Mesenchymal stem cell (in vitro differentiated cells and primary cell): Measurements from ENCODE around the gene TRIM69.

Source experiments
- DNase-seq: peaks from one replicate; pipeline ENCODE4 v3.0.0-alpha.2; 2013
- H2AFZ ChIP-seq: one replicate; pipeline ENCODE4 v1.6.1; 2013; ENCODE audit warnings: low read depth, mild to moderate bottlenecking, control low read depth, inconsistent platforms, low read length, moderate library complexity
- H2AK5ac ChIP-seq: 2 replicates; pipeline ENCODE4 v1.6.1; 2013; ENCODE audit warnings: low read length, moderate library complexity, mild to moderate bottlenecking, inconsistent platforms; ENCODE audit not compliant: severe bottlenecking
- H2BK120ac ChIP-seq: one replicate; pipeline ENCODE4 v1.6.1; 2013; ENCODE audit warnings: low read depth, mild to moderate bottlenecking, inconsistent platforms, low read length, moderate library complexity
- H2BK12ac ChIP-seq, 2 experiments: one replicate each; pipeline ENCODE4 v1.6.1; 2013; ENCODE audit warnings: inconsistent platforms in 2 of 2, low read length in 2 of 2, mild to moderate bottlenecking in 2 of 2, moderate library complexity in 2 of 2, control low read depth in 1 of 2
- H2BK15ac ChIP-seq: one replicate; pipeline ENCODE4 v1.6.1; 2013; ENCODE audit warnings: mild to moderate bottlenecking, low read depth, inconsistent platforms; ENCODE audit not compliant: poor library complexity, severe bottlenecking
- H2BK5ac ChIP-seq: 2 replicates; pipeline ENCODE4 v1.6.1; 2013; ENCODE audit warnings: low read depth, mild to moderate bottlenecking, low read length, control low read depth, inconsistent platforms; ENCODE audit not compliant: poor library complexity, severe bottlenecking
- H3K14ac ChIP-seq, 2 experiments: one replicate each; pipeline ENCODE4 v1.6.1; 2013; ENCODE audit warnings: inconsistent platforms in 2 of 2, low read length in 2 of 2, control low read depth in 1 of 2, mild to moderate bottlenecking in 1 of 2, moderate library complexity in 1 of 2
- H3K18ac ChIP-seq, 2 experiments: one replicate each; pipeline ENCODE4 v1.6.1; 2013; ENCODE audit warnings: inconsistent platforms in 2 of 2, low read length in 2 of 2, control low read depth in 1 of 2, low read depth in 1 of 2, mild to moderate bottlenecking in 1 of 2
- H3K23ac ChIP-seq, 2 experiments: one replicate each; pipeline ENCODE4 v1.6.1; 2013; ENCODE audit warnings: inconsistent platforms in 2 of 2, low read length in 2 of 2, mild to moderate bottlenecking in 2 of 2, moderate library complexity in 2 of 2, control low read depth in 1 of 2
- H3K27ac ChIP-seq: 2 replicates; pipeline ENCODE4 v1.5.1; 2013; ENCODE audit warnings: mild to moderate bottlenecking, moderate library complexity, low read length, control low read depth, inconsistent platforms; ENCODE audit not compliant: poor library complexity, severe bottlenecking
- H3K27me3 ChIP-seq, 2 experiments: 2 replicates each; pipeline versions ENCODE4 v1.6.1 to v1.7.0; 2013; ENCODE audit warnings: low read length in 2 of 2, mild to moderate bottlenecking in 2 of 2, moderate library complexity in 2 of 2, control low read depth in 1 of 2, inconsistent platforms in 1 of 2; ENCODE audit not compliant: control insufficient read depth in 1 of 2, insufficient read depth in 1 of 2
- H3K36me3 ChIP-seq, 2 experiments: 2 replicates each; pipeline versions ENCODE4 v1.6.1 to v1.7.0; 2013; ENCODE audit warnings: low read length in 2 of 2, control low read depth in 1 of 2, inconsistent platforms in 1 of 2, low read depth in 1 of 2, mild to moderate bottlenecking in 1 of 2; ENCODE audit not compliant: insufficient read depth in 2 of 2, control insufficient read depth in 1 of 2
- H3K4ac ChIP-seq, 2 experiments: one replicate each; pipeline ENCODE4 v1.6.1; 2013; ENCODE audit warnings: inconsistent platforms in 2 of 2, low read length in 2 of 2, mild to moderate bottlenecking in 2 of 2, moderate library complexity in 2 of 2, control low read depth in 1 of 2, low read depth in 1 of 2
- H3K4me1 ChIP-seq: 2 replicates; pipeline ENCODE4 v1.6.1; 2013; ENCODE audit warnings: low read depth, low read length, control low read depth; ENCODE audit not compliant: control insufficient read depth, insufficient read depth
- H3K4me2 ChIP-seq: 2 replicates; pipeline ENCODE4 v1.6.1; 2013; ENCODE audit warnings: low read length, mild to moderate bottlenecking, inconsistent platforms; ENCODE audit not compliant: poor library complexity, severe bottlenecking
- H3K4me3 ChIP-seq, 2 experiments: 2 replicates each; pipeline versions ENCODE4 v1.5.1 to v1.7.0; 2013; ENCODE audit warnings: low read length in 2 of 2, mild to moderate bottlenecking in 2 of 2, control low read depth in 1 of 2, low read depth in 1 of 2; ENCODE audit not compliant: insufficient read depth in 1 of 2
- H3K79me1 ChIP-seq: replicated peaks from 2 replicates; pipeline ENCODE4 v1.6.1; 2013; ENCODE audit warnings: mild to moderate bottlenecking, control low read depth, low read length, inconsistent platforms; ENCODE audit not compliant: poor library complexity, severe bottlenecking
- H3K9ac ChIP-seq: 2 replicates; pipeline ENCODE4 v1.7.0; 2013; ENCODE audit warnings: mild to moderate bottlenecking, low read length, moderate library complexity
- H3K9me3 ChIP-seq: 2 replicates; pipeline ENCODE4 v1.7.0; 2013; ENCODE audit warnings: mild to moderate bottlenecking, low read length; ENCODE audit not compliant: control insufficient read depth
- H4K8ac ChIP-seq: one replicate; pipeline ENCODE4 v1.6.1; 2013; ENCODE audit warnings: inconsistent platforms, mild to moderate bottlenecking, low read length, moderate library complexity
- H4K91ac ChIP-seq: one replicate; pipeline ENCODE4 v1.6.1; 2013; ENCODE audit warnings: mild to moderate bottlenecking, low read length, inconsistent platforms
- WGBS: methylation state at CpG from one replicate; pipeline ENCODE4 v1.1.7; 2013; ENCODE audit warnings: mixed read lengths; 5-methylcytosine and 5-hydroxymethylcytosine counted together

TRIM69 gene

GRCh38 chr15:44801797-44802196 lies 65.5 kb downstream of the TRIM69 start:
- H2AFZ ChIP-seq = no peak overlapping the region
- H3K18ac ChIP-seq = no peak overlapping the region
- H2BK12ac ChIP-seq = no peak overlapping the region
- H3K4me2 ChIP-seq = no peak overlapping the region
- no peak overlapping the region for H3K9ac ChIP-seq
- H3K4ac ChIP-seq = no peak overlapping the region
- no peak for DNase-seq
- H3K4me1 ChIP-seq = no peaks in the 10 kb centered on the region
- no peak overlapping the region for H3K23ac ChIP-seq
- H3K9me3 ChIP-seq = no peaks in the 10 kb centered on the region
- H3K79me1 ChIP-seq = no peaks in the 10 kb centered on the region
- H3K14ac ChIP-seq = no peak overlapping the region
- H3K27me3 ChIP-seq = peaks cover 30 to 32% of the 10 kb centered on the region in 2 experiments
- no peak overlapping the region for H3K27ac ChIP-seq
- no peak overlapping the region for H2BK120ac ChIP-seq
- no peak overlapping the region for H2AK5ac ChIP-seq
- H4K91ac ChIP-seq = no peak overlapping the region
- H3K36me3 ChIP-seq = no peaks in the 10 kb centered on the region
- no peak overlapping the region for H4K8ac ChIP-seq
- no peak overlapping the region for H2BK15ac ChIP-seq
- no peak overlapping the region for H2BK5ac ChIP-seq
- no peak overlapping the region for H3K4me3 ChIP-seq

- no peak overlapping the region for H2BK5ac ChIP-seq
- no peak overlapping the region for H3K14ac ChIP-seq
- H4K91ac ChIP-seq = no peak overlapping the region
- no peak overlapping the region for H3K18ac ChIP-seq
- no peak overlapping the region for H2AFZ ChIP-seq
- H3K4me1 ChIP-seq = no peaks in the 10 kb centered on the region
- H2BK12ac ChIP-seq = no peak overlapping the region
- no peaks in the 10 kb centered on the region for H3K36me3 ChIP-seq
- no peak overlapping the region for H3K27ac ChIP-seq
- H2AK5ac ChIP-seq = no peak overlapping the region
- no peak for DNase-seq
- no peak overlapping the region for H2BK15ac ChIP-seq
- no peak overlapping the region for H3K23ac ChIP-seq
- peaks cover 32% of the 10 kb centered on the region in 2 experiments for H3K27me3 ChIP-seq
- H3K4me3 ChIP-seq = no peak overlapping the region
- no peak overlapping the region for H3K4ac ChIP-seq
- 33% methylated on average over 1 of the region's 1 CpG for WGBS
- no peak overlapping the region for H2BK120ac ChIP-seq
- H3K9me3 ChIP-seq = no peaks in the 10 kb centered on the region
- H3K4me2 ChIP-seq = no peak overlapping the region
- no peaks in the 10 kb centered on the region for H3K79me1 ChIP-seq
- H4K8ac ChIP-seq = no peak overlapping the region
- H3K9ac ChIP-seq = no peak overlapping the region
Observed at GRCh38 chr15:44802336-44802735, 66.0 kb downstream of the TRIM69 start.

- Histone ChIP-seq H2BK15ac (no peak overlapping the region), H3K27ac (no peak overlapping the region), H2AK5ac (no peak overlapping the region), H3K4me2 (no peak overlapping the region), H3K23ac (no peak overlapping the region), H3K79me1 (no peaks in the 10 kb centered on the region), H4K91ac (no peak overlapping the region), H3K14ac (no peak overlapping the region), H3K18ac (no peak overlapping the region), H3K4me3 (no peak overlapping the region), H2AFZ (no peak overlapping the region), H3K4ac (no peak overlapping the region), H3K9ac (no peak overlapping the region), H2BK120ac (no peak overlapping the region), H2BK5ac (no peak overlapping the region), H2BK12ac (no peak overlapping the region), H3K9me3 (no peaks in the 10 kb centered on the region), H4K8ac (no peak overlapping the region), H3K4me1 (no peaks in the 10 kb centered on the region), H3K27me3 (peaks cover 31 to 34% of the 10 kb centered on the region in 2 experiments), H3K36me3 (no peaks in the 10 kb centered on the region)
- WGBS = 61% methylated on average over 4 of the region's 4 CpGs
- DNase-seq = no peak
Observed at GRCh38 chr15:44804298-44805046, 68.1 kb downstream of the TRIM69 start.

- DNase-seq = no peak
- Histone ChIP-seq H3K23ac (no peak overlapping the region), H4K91ac (no peak overlapping the region), H3K18ac (no peak overlapping the region), H3K27ac (no peak overlapping the region), H2BK15ac (no peak overlapping the region), H3K79me1 (no peaks in the 10 kb centered on the region), H3K9me3 (no peaks in the 10 kb centered on the region), H3K36me3 (no peaks in the 10 kb centered on the region), H3K4me1 (no peaks in the 10 kb centered on the region), H4K8ac (no peak overlapping the region), H2AFZ (no peak overlapping the region), H3K4me2 (no peak overlapping the region), H2BK12ac (no peak overlapping the region), H2AK5ac (no peak overlapping the region), H3K4ac (no peak overlapping the region), H3K4me3 (no peak overlapping the region), H2BK5ac (no peak overlapping the region), H3K14ac (no peak overlapping the region), H2BK120ac (no peak overlapping the region), H3K27me3 (peaks cover 27 to 35% of the 10 kb centered on the region in 2 experiments), H3K9ac (no peak overlapping the region)
- WGBS = 71% methylated on average over 3 of the region's 4 CpGs
Observed at GRCh38 chr15:44808557-44808956, 72.2 kb downstream of the TRIM69 start.
